Body of pancreas (tissue), 4 donors: ENCODE results near the gene CST9L. TPM values are rescaled to one million over a fixed set of nuclear protein-coding genes. Genes with fewer than 3 reads are reported as not detected.
"Not testable (repeated sequence)": the region's sequence is repeated elsewhere in the genome, so short reads cannot be mapped to it uniquely, and the experiment has no call there.

Experiments
- ATAC-seq: fragments of 150-250 bp; one replicate; pipeline ENCODE4 v1.9.1; 2016
- DNase-seq, 4 donors: peaks; one replicate each; pipeline ENCODE4 v3.0.0-alpha.2; 2019
- H3K27ac ChIP-seq, 4 donors: fragments of 200-600 bp; sonication (generic); 1 replicate in 3 of 4; 2 replicates in 1 of 4; pipeline versions ENCODE4 v1.5.1 to v1.6.1; 2016 to 2019; ENCODE audit warnings: mild to moderate bottlenecking in 1 of 4, mixed read lengths in 1 of 4, moderate library complexity in 1 of 4
- H3K27me3 ChIP-seq, 2 donors: fragments of 200-600 bp; sonication (generic); one replicate each; pipeline ENCODE4 v1.6.0; 2016; ENCODE audit warnings: mild to moderate bottlenecking in 1 of 2
- H3K36me3 ChIP-seq, 2 donors: fragments of 200-600 bp; sonication (generic); replicated peaks in 1 of 2; 2 replicates each; pipeline ENCODE4 v1.5.1; 2016; ENCODE audit warnings: low read depth in 2 of 2; ENCODE audit not compliant: insufficient read depth in 1 of 2
- H3K4me1 ChIP-seq: fragments of 200-600 bp; sonication (generic); one replicate; pipeline ENCODE4 v1.6.0; 2016
- H3K4me3 ChIP-seq, 2 donors: fragments of 200-600 bp; sonication (generic); 1 replicate in 1 of 2; 2 replicates in 1 of 2; pipeline ENCODE4 v1.5.1; 2016 to 2019
- H3K9me3 ChIP-seq, 3 donors: fragments of 200-600 bp; sonication (generic); 1 replicate in 2 of 3; 2 replicates in 1 of 3; pipeline ENCODE4 v1.5.1; 2016
- CTCF ChIP-seq, 7 experiments: fragments of 450-650 bp in 4 of 7; fragments of 200-600 bp in 3 of 7; sonication (generic) in 3 of 7; IDR thresholded peaks; one replicate each; pipeline ENCODE4 v1.5.1; 2016 to 2019; ENCODE audit warnings: antibody characterized with exemption in 7 of 7
- POLR2A ChIP-seq, 3 donors: fragments of 450-650 bp; IDR thresholded peaks; one replicate each; pipeline ENCODE4 v1.6.1; 2016; ENCODE audit warnings: antibody characterized with exemption in 3 of 3, mild to moderate bottlenecking in 2 of 3
- WGBS, 2 donors: methylation state at CpG; one replicate each; pipeline ENCODE4 v1.1.5; 2017; 5-methylcytosine and 5-hydroxymethylcytosine counted together
- intact Hi-C: fragments of 100-400 bp; cut with DNase I; formaldehyde crosslinking; loops from one replicate; pipeline ENCODE4 v1.15.1; 2023
- total RNA-seq, 2 donors: library from RNA; depleted of rRNA; stranded (reverse); fragments of >200 nt; gene quantifications; one replicate each; pipeline ENCODE4 v1.1.0, GENCODE V29; 2016

CST9L gene
- total RNA-seq, 2 donors from 2014 or later: not detected

- ATAC-seq (no peak), DNase-seq (no peak)
- Histone ChIP-seq H3K27me3 (no peaks in the 10 kb centered on the region), H3K4me3 (no peak overlapping the region), H3K27ac (no peak overlapping the region), H3K9me3 (no peaks in the 10 kb centered on the region), H3K36me3 (no peaks in the 10 kb centered on the region), H3K4me1 (no peaks in the 10 kb centered on the region)
- 57 to 72% methylated on average over 2 to 5 of the region's 5 CpGs for WGBS, 2 donors
- TF ChIP-seq CTCF (IDR thresholded peaks at IDR 0.05) (no peak), POLR2A (IDR thresholded peaks at IDR 0.05) (no peak)
- intact Hi-C loops: no loop called here
Observed at GRCh38 chr20:23585449-23585807, 17.1 kb upstream of the CST9L start.

- no peak overlapping the region for H3K27ac ChIP-seq
- intact Hi-C loops: no loop called here
- no peaks in the 10 kb centered on the region for H3K9me3 ChIP-seq
- H3K36me3 ChIP-seq: no peaks in the 10 kb centered on the region
- no peaks in the 10 kb centered on the region for H3K4me1 ChIP-seq
- ATAC-seq (no peak), DNase-seq (no peak)
- H3K4me3 ChIP-seq: no peak overlapping the region
- no peak for TF ChIP-seq CTCF (IDR thresholded peaks at IDR 0.05)
- TF ChIP-seq POLR2A (IDR thresholded peaks at IDR 0.05): no peak
- no peaks in the 10 kb centered on the region for H3K27me3 ChIP-seq
- WGBS, 2 donors: 55 to 56% methylated on average over 5 of the region's 5 CpGs
Observed at GRCh38 chr20:23584434-23585199, 16.3 kb upstream of the CST9L start.

GRCh38 chr20:23583526-23583925 lies 15.2 kb upstream of the CST9L start:
- intact Hi-C loops: no loop called here
- no peaks in the 10 kb centered on the region for H3K27me3 ChIP-seq
- H3K4me1 ChIP-seq: no peaks in the 10 kb centered on the region
- H3K27ac ChIP-seq: no peak overlapping the region
- no peak overlapping the region for H3K4me3 ChIP-seq
- TF ChIP-seq POLR2A (IDR thresholded peaks at IDR 0.05): no peak
- no peak for TF ChIP-seq CTCF (IDR thresholded peaks at IDR 0.05)
- no peaks in the 10 kb centered on the region for H3K9me3 ChIP-seq
- no peak for DNase-seq
- no peak for ATAC-seq
- H3K36me3 ChIP-seq: no peaks in the 10 kb centered on the region

- WGBS, 2 donors: 63 to 77% methylated on average over 1 of the region's 1 CpG
- H3K27me3 ChIP-seq: no peaks in the 10 kb centered on the region
- DNase-seq (no peak), ATAC-seq (no peak)
- TF ChIP-seq POLR2A (IDR thresholded peaks at IDR 0.05) (no peak), CTCF (IDR thresholded peaks at IDR 0.05) (no peak)
- no peaks in the 10 kb centered on the region for H3K4me1 ChIP-seq
- H3K27ac ChIP-seq: no peak overlapping the region
- no peaks in the 10 kb centered on the region for H3K36me3 ChIP-seq
- H3K9me3 ChIP-seq: no peaks in the 10 kb centered on the region
- intact Hi-C loops: no loop called here
- H3K4me3 ChIP-seq: no peak overlapping the region
Observed at GRCh38 chr20:23582293-23582692, 14.0 kb upstream of the CST9L start.

GRCh38 chr20:23581833-23582232 lies 13.5 kb upstream of the CST9L start:
- H3K4me1 ChIP-seq, H3K9me3 ChIP-seq, intact Hi-C loops, H3K27ac ChIP-seq, DNase-seq, H3K27me3 ChIP-seq, H3K36me3 ChIP-seq, ATAC-seq, H3K4me3 ChIP-seq: not testable (repeated sequence)
- 78 to 86% methylated on average over 9 of the region's 9 CpGs for WGBS, 2 donors
